Measurements from ENCODE around the gene GORAB.

DNA sequence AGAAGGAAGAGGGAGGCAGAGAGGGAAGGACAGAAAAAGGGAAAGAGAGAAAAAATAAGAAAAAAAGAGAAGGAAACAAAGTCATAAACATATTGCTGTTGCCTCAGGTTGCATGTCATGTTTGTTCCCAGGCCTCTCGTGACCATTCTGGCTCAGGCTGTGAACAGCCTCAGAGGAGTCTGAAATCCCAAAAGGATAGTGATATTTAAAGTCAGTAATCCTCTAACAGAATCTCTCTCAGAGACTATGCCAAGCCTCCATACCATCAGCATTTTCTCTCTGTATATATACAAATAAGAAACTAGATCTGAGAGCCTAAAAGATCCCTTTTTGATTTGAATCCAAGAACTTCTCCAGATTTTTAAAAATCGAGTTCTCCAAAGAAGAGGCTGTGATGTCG is 35.2 kb downstream of the GORAB start:
- TF ChIP-seq POLR2A (IDR thresholded peaks at IDR 0.05; ENCODE audit: low read depth, low read length) (no peak), POLR2AphosphoS5 (IDR thresholded peaks at IDR 0.05; ENCODE audit: low read depth, low read length) (no peak), TAF1 (IDR thresholded peaks at IDR 0.05; ENCODE audit: low read depth, low read length) (no peak), SPI1 (IDR thresholded peaks at IDR 0.05; ENCODE audit: low read depth, low read length) (no peak), POU2F2 (IDR thresholded peaks at IDR 0.05; ENCODE audit: low read depth, low read length) (no peak), PAX5 (IDR thresholded peaks at IDR 0.05; ENCODE audit: insufficient read depth, low read length, severe bottlenecking) (no peak)
